ENCODE measurements around the gene ARHGAP8. TPM values are rescaled to one million over a fixed set of nuclear protein-coding genes. Genes with fewer than 3 reads are reported as not detected.

Gene ARHGAP8
- total RNA-seq, 3 donors from 2014 or later (not counting 1 experiment from before 2014, with no cell fraction given) = 23.6 to 32.6 (median 26.5) TPM

GRCh38 chr22:44883011-44883421 lies 130.6 kb downstream of the ARHGAP8 start:
- Histone ChIP-seq H3K4me1 (ENCODE audit: control insufficient read depth, insufficient read depth, low read length) (no peaks in the 10 kb centered on the region), H3K27me3 (ENCODE audit: control insufficient read depth, insufficient read depth, low read length) (no peaks in the 10 kb centered on the region), H3K36me3 (ENCODE audit: control insufficient read depth, insufficient read depth, low read length) (no peaks in the 10 kb centered on the region), H3K9me3 (ENCODE audit: control insufficient read depth, insufficient read depth, low read length) (no peaks in the 10 kb centered on the region), H3K4me3 (ENCODE audit: low read length) (no peak overlapping the region), H3K27ac (ENCODE audit: low read length) (no peak overlapping the region)
- H3K9me3 Mint-ChIP-seq = no peaks in the 10 kb centered on the region
- 95% methylated on average over 12 of the region's 12 CpGs for WGBS (ENCODE audit: insufficient coverage)
- H3K4me1 Mint-ChIP-seq = no peaks in the 10 kb centered on the region
- H3K27ac Mint-ChIP-seq = no peak overlapping the region
- peaks cover 0 to 2% of the 10 kb centered on the region in 2 donors for H3K27me3 Mint-ChIP-seq (ENCODE audit: low read depth in 2 of 2)
- no peaks in the 10 kb centered on the region for H3K36me3 Mint-ChIP-seq
- intact Hi-C loops (cut with micrococcal nuclease) = no loop called here
- no peak for ATAC-seq
- DNase-seq = no peak
- H3K4me3 Mint-ChIP-seq = no peak overlapping the region
- no peak for TF ChIP-seq CTCF (IDR thresholded peaks at IDR 0.05)

- no peak for TF ChIP-seq CTCF (IDR thresholded peaks at IDR 0.05)
- no peaks in the 10 kb centered on the region for H3K4me1 Mint-ChIP-seq
- no peaks in the 10 kb centered on the region for H3K9me3 ChIP-seq (ENCODE audit: control insufficient read depth, insufficient read depth, low read length)
- ATAC-seq = no peak
- no peak overlapping the region for H3K27ac ChIP-seq (ENCODE audit: low read length)
- H3K4me3 ChIP-seq (ENCODE audit: low read length) = no peak overlapping the region
- no peak overlapping the region for H3K27ac Mint-ChIP-seq
- DNase-seq = no peak
- no peak overlapping the region for H3K4me3 Mint-ChIP-seq
- intact Hi-C loops (cut with micrococcal nuclease) = no loop called here
- no peaks in the 10 kb centered on the region for H3K27me3 Mint-ChIP-seq (ENCODE audit: low read depth in 2 of 2)
- H3K27me3 ChIP-seq (ENCODE audit: control insufficient read depth, insufficient read depth, low read length) = no peaks in the 10 kb centered on the region
- no peaks in the 10 kb centered on the region for H3K36me3 ChIP-seq (ENCODE audit: control insufficient read depth, insufficient read depth, low read length)
- H3K9me3 Mint-ChIP-seq = no peaks in the 10 kb centered on the region
- H3K36me3 Mint-ChIP-seq = no peaks in the 10 kb centered on the region
- WGBS (ENCODE audit: insufficient coverage) = 88% methylated on average over 1 of the region's 1 CpG
- no peaks in the 10 kb centered on the region for H3K4me1 ChIP-seq (ENCODE audit: control insufficient read depth, insufficient read depth, low read length)
These were observed 132.2 kb downstream of the ARHGAP8 start for GRCh38 chr22:44884562-44884961.

GRCh38 chr22:44884968-44885805 lies 132.8 kb downstream of the ARHGAP8 start:
- Histone ChIP-seq H3K27me3 (ENCODE audit: control insufficient read depth, insufficient read depth, low read length) (no peaks in the 10 kb centered on the region), H3K36me3 (ENCODE audit: control insufficient read depth, insufficient read depth, low read length) (no peaks in the 10 kb centered on the region), H3K4me1 (ENCODE audit: control insufficient read depth, insufficient read depth, low read length) (no peaks in the 10 kb centered on the region), H3K9me3 (ENCODE audit: control insufficient read depth, insufficient read depth, low read length) (no peaks in the 10 kb centered on the region), H3K4me3 (ENCODE audit: low read length) (no peak overlapping the region), H3K27ac (ENCODE audit: low read length) (no peak overlapping the region)
- WGBS (ENCODE audit: insufficient coverage) = 84% methylated on average over 18 of the region's 18 CpGs
- ATAC-seq = no peak
- Mint-ChIP-seq H3K27me3 (ENCODE audit: low read depth in 2 of 2) (no peaks in the 10 kb centered on the region), H3K4me3 (no peak overlapping the region), H3K36me3 (no peaks in the 10 kb centered on the region), H3K27ac (no peak overlapping the region), H3K9me3 (no peaks in the 10 kb centered on the region), H3K4me1 (no peaks in the 10 kb centered on the region)
- intact Hi-C loops (cut with micrococcal nuclease) = no loop called here
- DNase-seq = no peak
- TF ChIP-seq CTCF (IDR thresholded peaks at IDR 0.05) = no peak

All from natural killer cell (primary cell).